B cell (primary cell): ENCODE data around the gene GRAP. TPM values are rescaled to one million over a fixed set of nuclear protein-coding genes. Genes with fewer than 3 reads are reported as not detected.
A peak's percentile ranks its signal among the peaks of the same experiment; 100 is the strongest.

Source experiments
- ATAC-seq: fragments of 200-7000 bp; cut with Tn5 transposase; one replicate; pipeline ENCODE4 v1.10.0; 2021; ENCODE audit warnings: low read depth, mild to moderate bottlenecking, moderate number of reproducible peaks, moderate library complexity
- CTCF ChIA-PET: fragments of 350-600 bp; sonication (Branson Sonifier 250); formaldehyde crosslinking; loops from one replicate; lab custom pipeline; 2021; ENCODE audit warnings: antibody characterized with exemption, inconsistent platforms; lab: Charles Lee
- POLR2A ChIA-PET: fragments of 350-600 bp; sonication (Branson Sonifier 250); formaldehyde crosslinking; loops from one replicate; lab custom pipeline; 2021; ENCODE audit warnings: antibody characterized with exemption; lab: Charles Lee
- DNase-seq: peaks from one replicate; pipeline ENCODE4 v3.0.0; 2013
- H2AFZ ChIP-seq: 2 replicates; pipeline ENCODE4 v1.6.1; 2012; ENCODE audit warnings: mild to moderate bottlenecking, low read depth, low read length; ENCODE audit not compliant: insufficient read depth, poor library complexity, severe bottlenecking
- H3K27ac ChIP-seq, 2 donors: 1 replicate in 1 of 2; 2 replicates in 1 of 2; pipeline ENCODE4 v1.5.1; 2012 to 2013; ENCODE audit warnings: low read length in 2 of 2, mild to moderate bottlenecking in 2 of 2, moderate library complexity in 1 of 2
- H3K27me3 ChIP-seq, 4 experiments: fragments of 200-600 bp in 1 of 4; sonication (generic) in 1 of 4; replicated peaks in 1 of 4; 1 replicate in 2 of 4; 2 replicates in 2 of 4; pipeline versions ENCODE4 v1.6.1 to v1.7.0; 2013 to 2016; ENCODE audit warnings: low read length in 3 of 4, mild to moderate bottlenecking in 2 of 4, mixed read lengths in 1 of 4, moderate library complexity in 1 of 4; ENCODE audit not compliant: insufficient read depth in 4 of 4, control insufficient read depth in 3 of 4; ENCODE audit errors: control extremely low read depth in 1 of 4
- H3K36me3 ChIP-seq, 2 experiments: replicated peaks in 1 of 2; 1 replicate in 1 of 2; 2 replicates in 1 of 2; pipeline versions ENCODE4 v1.6.1 to v1.7.1; 2013; ENCODE audit warnings: low read length in 1 of 2; ENCODE audit not compliant: insufficient read depth in 2 of 2, control insufficient read depth in 1 of 2; ENCODE audit errors: control extremely low read depth in 1 of 2, extremely low read depth in 1 of 2
- H3K4me1 ChIP-seq, 2 donors: fragments of 200-600 bp in 1 of 2; sonication (generic) in 1 of 2; 1 replicate in 1 of 2; 2 replicates in 1 of 2; pipeline versions ENCODE4 v1.5.1 to v1.6.1; 2013 to 2017; ENCODE audit warnings: low read length in 2 of 2; ENCODE audit not compliant: control insufficient read depth in 2 of 2, insufficient read depth in 2 of 2
- H3K4me2 ChIP-seq: replicated peaks from 2 replicates; pipeline ENCODE3; 2012; ENCODE audit warnings: mild to moderate bottlenecking, low read depth, low read length; ENCODE audit not compliant: poor library complexity, severe bottlenecking
- H3K4me3 ChIP-seq, 5 experiments: fragments of 200-600 bp in 1 of 5; sonication (generic) in 1 of 5; 1 replicate in 3 of 5; 2 replicates in 2 of 5; pipeline versions ENCODE4 v1.5.1 to v1.7.0; 2011 to 2016; ENCODE audit warnings: low read length in 4 of 5, mild to moderate bottlenecking in 4 of 5, low read depth in 2 of 5, control low read depth in 1 of 5, moderate library complexity in 1 of 5; ENCODE audit not compliant: insufficient read depth in 1 of 5; ENCODE audit errors: control extremely low read depth in 1 of 5, extremely low read depth in 1 of 5
- H3K79me2 ChIP-seq: fragments of 200-600 bp; sonication (generic); one replicate; pipeline ENCODE4 v1.6.0; 2016; ENCODE audit warnings: low read length; ENCODE audit not compliant: control insufficient read depth, insufficient read depth
- H3K9ac ChIP-seq: fragments of 200-600 bp; sonication (generic); 2 replicates; pipeline ENCODE4 v1.6.1; 2017; ENCODE audit warnings: mild to moderate bottlenecking, low read length, moderate library complexity
- H3K9me3 ChIP-seq, 3 donors: one replicate each; pipeline versions ENCODE4 v1.6.1 to v1.7.1; 2013; ENCODE audit warnings: low read length in 2 of 3; ENCODE audit not compliant: control insufficient read depth in 2 of 3, insufficient read depth in 1 of 3; ENCODE audit errors: control extremely low read depth in 1 of 3
- H4K20me1 ChIP-seq: 2 replicates; pipeline ENCODE4 v1.6.0; 2012; ENCODE audit warnings: mild to moderate bottlenecking, low read length; ENCODE audit not compliant: insufficient read depth, control insufficient read depth, poor library complexity, severe bottlenecking
- H3K27ac Mint-ChIP-seq: one replicate; pipeline ENCODE4 v1.8.0; 2021; ENCODE audit warnings: mixed read lengths
- H3K27me3 Mint-ChIP-seq: one replicate; pipeline ENCODE4 v1.8.0; 2021; ENCODE audit warnings: mixed read lengths
- H3K4me1 Mint-ChIP-seq: one replicate; pipeline ENCODE4 v1.8.0; 2021; ENCODE audit warnings: mixed read lengths
- H3K4me3 Mint-ChIP-seq: one replicate; pipeline ENCODE4 v1.8.0; 2021; ENCODE audit warnings: mixed read lengths
- H3K9me3 Mint-ChIP-seq: one replicate; pipeline ENCODE4 v1.8.0; 2022; ENCODE audit warnings: mixed read lengths; ENCODE audit not compliant: insufficient read depth
- EZH2 ChIP-seq: IDR thresholded peaks from 2 replicates; pipeline ENCODE4 v1.6.1; 2012; ENCODE audit warnings: borderline replicate concordance, low read depth, mild to moderate bottlenecking, moderate library complexity, low read length; ENCODE audit not compliant: insufficient read depth, poor library complexity, severe bottlenecking
- WGBS: methylation state at CpG from one replicate; pipeline ENCODE4 v1.1.5; 2013; ENCODE audit warnings: missing lambda C conversion rate; ENCODE audit not compliant: insufficient coverage; 5-methylcytosine and 5-hydroxymethylcytosine counted together
- intact Hi-C: fragments of 100-400 bp; cut with micrococcal nuclease; formaldehyde crosslinking; loops from one replicate; pipeline ENCODE4 v1.10.0; 2022
- polyA plus RNA-seq: library from polyadenylated mRNA; depleted of rRNA; stranded (reverse); fragments of >200 nt; gene quantifications from 2 replicates; pipeline ENCODE4 v1.2.3, GENCODE V29; 2012
- total RNA-seq, 2 donors: library from RNA; stranded (reverse); fragments of 120-200 nt in 1 of 2; gene quantifications; 1 replicate in 1 of 2; 2 replicates in 1 of 2; pipeline versions ENCODE4 v1.2.3 to v1.2.4, GENCODE V29; 2013 to 2022
- TF ChIP-seq, protein P1 (sequence below): fragments of 200-600 bp; IDR thresholded peaks from one replicate; pipeline ENCODE4 v1.8.0; 2022; ENCODE audit warnings: antibody characterized with exemption, mild to moderate bottlenecking

The GRAP gene
- total and polyA plus RNA-seq, 2 donors (not counting 1 experiment from before 2014, with no cell fraction given) = 59.8 to 93.2 TPM

DNA sequence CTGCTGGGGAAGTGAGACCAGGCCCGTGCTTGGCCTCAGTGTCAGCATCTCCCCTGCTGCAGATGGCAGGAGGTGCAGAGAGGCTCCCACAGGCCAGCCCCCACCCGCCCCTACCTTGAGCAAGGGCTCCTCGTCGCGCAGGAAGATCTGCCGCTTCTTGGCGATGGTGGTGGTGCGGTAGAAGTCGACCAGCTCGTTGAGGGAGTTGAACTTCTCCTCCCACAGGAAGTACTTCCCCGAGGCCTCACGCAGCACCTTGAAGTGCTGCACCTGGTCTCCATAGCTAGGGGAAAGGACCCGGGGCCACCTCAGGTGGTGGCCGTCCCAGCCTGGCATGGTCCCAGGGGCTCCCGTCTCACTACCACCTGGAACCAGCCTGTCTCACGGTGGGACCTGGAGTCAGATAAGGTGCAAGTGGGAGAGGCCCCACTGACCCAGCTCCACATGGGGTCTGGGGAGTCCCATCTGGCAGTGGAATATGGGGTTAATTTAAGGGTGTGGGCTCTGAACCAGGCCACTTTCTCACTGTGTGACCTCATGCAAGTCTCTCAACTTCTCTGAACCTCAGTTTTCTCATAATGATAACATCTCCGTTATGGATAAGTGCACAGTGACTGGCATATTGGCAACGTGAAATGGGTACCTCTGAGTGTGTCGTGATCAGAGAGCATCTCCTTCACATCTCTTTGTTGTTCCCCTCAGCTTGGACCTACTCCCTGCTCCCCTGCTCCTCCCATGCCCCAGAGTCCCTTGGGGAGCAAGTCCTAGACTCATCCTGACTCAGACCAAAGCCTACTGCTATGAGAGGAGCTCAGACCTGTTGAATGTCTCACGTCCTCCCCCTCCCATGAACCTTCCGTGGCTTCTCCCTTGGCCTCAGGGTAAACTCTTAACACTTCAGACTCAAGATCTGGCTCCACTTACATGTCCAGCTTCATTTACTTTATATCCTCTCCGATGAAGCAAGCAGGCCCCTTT lies 22.4 kb downstream of the GRAP start:
- Histone ChIP-seq H3K4me1 (no peaks in the 10 kb centered on the region), H3K79me2 (no peaks in the 10 kb centered on the region), H3K27ac (peak overlapping the region in 1 of 2 donors; percentile 34), H3K36me3 (peaks cover 1 to 44% of the 10 kb centered on the region in 2 experiments), H3K9ac (no peak overlapping the region), H2AFZ (no peak overlapping the region), H3K4me3 (no peak overlapping the region), H3K9me3 (peaks cover 0 to 4% (median 0%) of the 10 kb centered on the region in 3 donors), H4K20me1 (peaks cover 39% of the 10 kb centered on the region), H3K4me2 (no peak overlapping the region), H3K27me3 (no peaks in the 10 kb centered on the region)
- 78% methylated on average over 12 of the region's 22 CpGs for WGBS
- DNase-seq = no peak
- H3K9me3 Mint-ChIP-seq = no peaks in the 10 kb centered on the region
- TF ChIP-seq EZH2 = no peak
- TF ChIP-seq, protein P1, sequence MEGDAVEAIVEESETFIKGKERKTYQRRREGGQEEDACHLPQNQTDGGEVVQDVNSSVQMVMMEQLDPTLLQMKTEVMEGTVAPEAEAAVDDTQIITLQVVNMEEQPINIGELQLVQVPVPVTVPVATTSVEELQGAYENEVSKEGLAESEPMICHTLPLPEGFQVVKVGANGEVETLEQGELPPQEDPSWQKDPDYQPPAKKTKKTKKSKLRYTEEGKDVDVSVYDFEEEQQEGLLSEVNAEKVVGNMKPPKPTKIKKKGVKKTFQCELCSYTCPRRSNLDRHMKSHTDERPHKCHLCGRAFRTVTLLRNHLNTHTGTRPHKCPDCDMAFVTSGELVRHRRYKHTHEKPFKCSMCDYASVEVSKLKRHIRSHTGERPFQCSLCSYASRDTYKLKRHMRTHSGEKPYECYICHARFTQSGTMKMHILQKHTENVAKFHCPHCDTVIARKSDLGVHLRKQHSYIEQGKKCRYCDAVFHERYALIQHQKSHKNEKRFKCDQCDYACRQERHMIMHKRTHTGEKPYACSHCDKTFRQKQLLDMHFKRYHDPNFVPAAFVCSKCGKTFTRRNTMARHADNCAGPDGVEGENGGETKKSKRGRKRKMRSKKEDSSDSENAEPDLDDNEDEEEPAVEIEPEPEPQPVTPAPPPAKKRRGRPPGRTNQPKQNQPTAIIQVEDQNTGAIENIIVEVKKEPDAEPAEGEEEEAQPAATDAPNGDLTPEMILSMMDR = no peak
- no peak for ATAC-seq
- ChIA-PET POLR2A (interaction anchor here (1.2 kb wide), 1 partner anchor 20 kb away, joined by 4 read pairs; the partner anchor contains the start of gene FAM83G), CTCF (interaction anchor here (2.0 kb wide), 1 partner anchor 63 kb away, joined by 4 read pairs; no protein-coding TSS in a partner anchor)
- intact Hi-C loops = no loop called here
- H3K27me3 Mint-ChIP-seq = no peaks in the 10 kb centered on the region
- H3K27ac Mint-ChIP-seq = peak overlapping the region; percentile 76
- H3K4me3 Mint-ChIP-seq = no peak overlapping the region
- peaks cover 9% of the 10 kb centered on the region for H3K4me1 Mint-ChIP-seq
